ENCODE results near the gene TMEM266.

TMEM266 gene

DNA sequence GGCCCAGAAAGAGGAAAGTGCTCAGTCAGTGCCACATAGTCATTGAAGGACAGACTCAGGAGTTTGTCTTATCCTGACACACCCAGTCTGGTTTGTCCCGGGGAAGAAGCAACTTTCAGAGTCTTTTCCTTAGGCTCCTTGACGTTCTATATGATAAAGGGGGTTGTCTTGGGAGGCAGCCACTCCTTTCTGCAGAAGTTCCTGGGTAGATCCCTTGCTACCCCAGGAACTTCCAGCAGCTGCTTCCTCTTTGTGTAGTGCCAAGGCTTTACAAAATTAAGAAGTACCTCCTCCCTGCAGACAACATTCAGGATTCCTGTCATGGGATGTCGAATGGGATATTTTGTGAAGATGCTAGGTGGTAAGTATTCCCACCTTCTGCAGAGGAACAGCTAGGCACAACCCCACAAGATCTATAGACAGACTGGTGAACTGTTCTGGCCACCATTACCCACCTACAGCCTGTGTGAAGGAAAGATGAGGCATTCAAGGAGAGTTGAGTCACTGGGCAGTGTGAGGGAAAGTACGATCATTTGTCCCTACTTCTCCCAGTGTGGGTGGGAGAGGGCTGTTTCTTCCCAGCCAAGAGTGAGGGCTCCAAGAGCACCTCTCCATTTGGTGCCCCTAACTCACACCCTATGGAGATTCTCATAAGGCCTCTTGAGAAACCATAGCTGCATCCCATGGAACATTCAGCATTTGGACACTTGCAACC, 11.3 kb downstream of the TMEM266 start:
- no peak overlapping the region for H3K4me3 ChIP-seq (ENCODE audit: low read length)
- DNase-seq (ENCODE audit: low read depth) = no peak
- TF ChIP-seq, protein P1, sequence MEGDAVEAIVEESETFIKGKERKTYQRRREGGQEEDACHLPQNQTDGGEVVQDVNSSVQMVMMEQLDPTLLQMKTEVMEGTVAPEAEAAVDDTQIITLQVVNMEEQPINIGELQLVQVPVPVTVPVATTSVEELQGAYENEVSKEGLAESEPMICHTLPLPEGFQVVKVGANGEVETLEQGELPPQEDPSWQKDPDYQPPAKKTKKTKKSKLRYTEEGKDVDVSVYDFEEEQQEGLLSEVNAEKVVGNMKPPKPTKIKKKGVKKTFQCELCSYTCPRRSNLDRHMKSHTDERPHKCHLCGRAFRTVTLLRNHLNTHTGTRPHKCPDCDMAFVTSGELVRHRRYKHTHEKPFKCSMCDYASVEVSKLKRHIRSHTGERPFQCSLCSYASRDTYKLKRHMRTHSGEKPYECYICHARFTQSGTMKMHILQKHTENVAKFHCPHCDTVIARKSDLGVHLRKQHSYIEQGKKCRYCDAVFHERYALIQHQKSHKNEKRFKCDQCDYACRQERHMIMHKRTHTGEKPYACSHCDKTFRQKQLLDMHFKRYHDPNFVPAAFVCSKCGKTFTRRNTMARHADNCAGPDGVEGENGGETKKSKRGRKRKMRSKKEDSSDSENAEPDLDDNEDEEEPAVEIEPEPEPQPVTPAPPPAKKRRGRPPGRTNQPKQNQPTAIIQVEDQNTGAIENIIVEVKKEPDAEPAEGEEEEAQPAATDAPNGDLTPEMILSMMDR (conservative IDR thresholded peaks at IDR 0.05; ENCODE audit: low read depth, low read length) = no peak

DNA sequence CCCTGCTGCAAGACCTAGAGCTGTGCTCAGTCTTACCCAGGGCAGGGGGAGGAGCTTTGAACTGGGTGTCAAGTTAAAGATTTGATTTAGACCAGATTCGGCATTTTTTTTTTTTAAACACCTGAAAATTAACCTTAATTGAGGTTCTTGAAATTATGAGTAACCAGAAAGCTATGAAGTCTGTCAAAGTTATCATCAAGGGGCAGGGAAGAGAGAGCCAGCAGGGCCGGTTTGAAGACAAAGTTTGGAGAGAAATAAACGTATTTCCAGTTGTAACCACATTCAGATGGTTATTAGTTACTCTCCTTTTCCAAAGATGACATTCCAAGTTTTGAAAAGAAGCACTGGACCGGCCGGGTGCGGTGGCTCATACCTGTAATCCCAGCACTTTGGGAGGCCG, 12.0 kb downstream of the TMEM266 start:
- DNase-seq (ENCODE audit: low read depth) = no peak
- TF ChIP-seq, protein P1 (conservative IDR thresholded peaks at IDR 0.05; ENCODE audit: low read depth, low read length) = no peak
- H3K4me3 ChIP-seq (ENCODE audit: low read length) = no peak overlapping the region

DNA sequence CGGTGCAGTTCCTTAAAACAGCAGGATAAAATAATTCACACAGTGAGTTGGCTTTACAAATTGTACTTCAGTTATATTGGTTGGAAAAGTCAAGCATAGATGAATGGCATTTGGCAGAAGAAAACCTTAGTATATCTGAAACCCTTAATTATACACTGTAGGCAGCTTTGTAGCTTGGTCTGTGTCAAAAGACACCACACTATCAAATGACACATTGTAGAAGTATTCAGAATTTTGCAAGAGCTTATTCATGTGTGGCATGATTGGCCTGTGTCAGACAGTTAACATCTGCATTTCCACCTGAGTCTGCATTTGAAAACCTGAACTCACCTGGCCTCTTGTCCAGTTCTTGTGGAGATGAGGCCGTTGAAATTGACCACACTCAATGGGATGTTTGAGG, 13.8 kb downstream of the TMEM266 start:
- no peak overlapping the region for H3K4me3 ChIP-seq (ENCODE audit: low read length)
- TF ChIP-seq, protein P1 (conservative IDR thresholded peaks at IDR 0.05; ENCODE audit: low read depth, low read length) = no peak
- no peak for DNase-seq (ENCODE audit: low read depth)

DNA sequence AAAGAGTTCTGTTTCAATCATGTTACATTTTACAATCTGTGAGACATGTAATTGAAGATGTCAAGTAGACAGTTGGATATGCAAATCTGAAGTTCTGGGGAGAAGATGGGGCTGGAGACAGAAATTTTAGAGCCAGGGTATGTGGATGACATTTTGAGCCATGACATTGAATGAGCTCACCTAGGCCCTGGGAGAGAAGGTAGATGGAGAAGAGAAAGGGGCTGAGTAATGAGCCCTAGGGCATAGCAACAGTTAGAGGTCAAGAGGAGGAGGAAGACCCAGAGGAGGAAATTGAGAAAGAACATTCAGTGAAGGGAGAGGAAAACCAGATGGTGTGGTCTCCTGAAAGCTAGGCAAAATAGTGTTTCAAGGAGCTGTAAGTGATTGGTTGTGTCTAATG, 15.3 kb downstream of the TMEM266 start:
- TF ChIP-seq, protein P1 (conservative IDR thresholded peaks at IDR 0.05; ENCODE audit: low read depth, low read length) = no peak
- H3K4me3 ChIP-seq (ENCODE audit: low read length) = no peak overlapping the region
- no peak for DNase-seq (ENCODE audit: low read depth)

DNA sequence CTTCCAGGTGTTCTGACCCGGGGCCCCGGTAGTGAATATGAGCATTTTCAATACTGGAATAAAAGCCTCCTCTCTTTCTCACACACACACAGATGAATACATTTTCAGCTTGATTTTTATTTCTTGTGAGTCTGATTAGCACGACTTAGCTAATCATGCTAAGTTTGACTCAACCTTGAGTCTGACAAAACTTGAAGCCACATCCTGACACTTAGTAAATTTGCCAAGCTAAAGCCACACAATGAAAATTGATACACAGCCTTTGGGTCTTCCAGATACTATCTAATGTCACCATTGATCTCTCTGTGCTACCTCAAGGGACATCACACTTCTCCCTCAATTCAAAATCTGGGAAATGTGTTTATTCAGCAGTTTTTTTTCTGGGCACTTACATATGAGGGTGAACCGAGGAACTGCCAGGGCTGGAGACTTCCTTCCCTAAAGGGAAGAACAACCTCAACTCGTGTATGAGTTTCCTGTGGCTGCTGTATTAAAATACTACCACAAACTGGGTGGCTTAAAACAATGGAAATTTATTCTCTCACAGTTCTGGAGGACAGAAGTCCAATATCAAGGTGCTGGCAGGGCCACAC, 18.6 kb downstream of the TMEM266 start:
- TF ChIP-seq, protein P1 (conservative IDR thresholded peaks at IDR 0.05; ENCODE audit: low read depth, low read length) = no peak
- no peak for DNase-seq (ENCODE audit: low read depth)
- H3K4me3 ChIP-seq (ENCODE audit: low read length) = no peak overlapping the region

DNA sequence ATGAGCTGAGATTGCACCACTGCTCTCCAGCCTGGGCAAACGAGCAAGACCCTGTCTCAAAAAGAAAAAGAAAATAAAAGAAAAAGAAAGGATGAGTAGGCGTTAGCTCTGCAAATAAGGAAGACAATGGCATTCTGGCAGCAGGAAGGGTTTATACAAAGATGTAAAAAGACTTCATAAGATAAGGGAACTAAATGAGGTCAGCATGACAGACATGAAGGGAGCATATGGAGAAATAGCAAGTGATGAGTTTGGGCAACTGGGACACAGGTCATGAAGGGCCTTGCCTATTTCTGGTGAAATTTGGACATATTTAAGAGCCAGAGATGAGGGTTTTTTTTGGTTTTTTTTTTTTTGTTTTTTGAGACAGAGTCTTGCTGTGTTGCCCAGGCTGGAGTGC, 24.5 kb downstream of the TMEM266 start:
- H3K4me3 ChIP-seq (ENCODE audit: low read length) = no peak overlapping the region
- TF ChIP-seq, protein P1 (conservative IDR thresholded peaks at IDR 0.05; ENCODE audit: low read depth, low read length) = no peak
- no peak for DNase-seq (ENCODE audit: low read depth)

DNA sequence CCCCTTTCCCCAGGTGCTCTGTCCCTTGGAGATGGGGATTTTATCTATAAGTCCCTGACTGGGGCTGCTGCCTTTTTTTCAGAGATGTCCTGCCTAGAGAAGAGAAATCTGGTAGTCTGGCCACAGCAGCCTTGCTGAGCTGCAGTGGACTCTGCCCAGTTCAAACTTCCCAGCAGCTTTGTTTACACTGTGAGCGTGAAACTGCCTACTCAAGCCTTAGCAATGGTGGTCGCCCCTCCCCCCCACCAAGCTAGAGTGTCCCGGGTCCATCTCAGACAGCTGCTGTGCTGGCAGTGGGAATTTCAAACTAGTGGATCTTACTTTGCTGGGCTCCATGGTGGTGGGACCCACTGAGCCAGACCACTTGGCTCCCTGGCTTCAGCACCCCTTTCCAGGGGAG, 38.9 kb downstream of the TMEM266 start:
- no peak for DNase-seq (ENCODE audit: low read depth)
- TF ChIP-seq, protein P1 (conservative IDR thresholded peaks at IDR 0.05; ENCODE audit: low read depth, low read length) = no peak
- H3K4me3 ChIP-seq (ENCODE audit: low read length) = no peak overlapping the region
